Activated CD4-positive, alpha-beta T cell treated with anti-CD3 and anti-CD28 coated beads, Interleukin-2, amount 10 ng/mL, durations not matched to agents 24 days and 14 days (primary cell): ENCODE data around the gene USP6NL. TPM values are rescaled to one million over a fixed set of nuclear protein-coding genes. Genes with fewer than 3 reads are reported as not detected.

Experiments
- DNase-seq: peaks from one replicate; pipeline ENCODE4 v3.0.0; 2022
- H3K27ac Mint-ChIP-seq: one replicate; pipeline ENCODE4 v1.8.0; 2022; ENCODE audit warnings: mild to moderate bottlenecking, mixed read lengths
- H3K27me3 Mint-ChIP-seq: one replicate; pipeline ENCODE4 v1.8.0; 2022; ENCODE audit warnings: mixed read lengths
- H3K36me3 Mint-ChIP-seq: one replicate; pipeline ENCODE4 v1.8.0; 2022; ENCODE audit warnings: low read depth, mild to moderate bottlenecking, mixed read lengths
- H3K4me1 Mint-ChIP-seq: one replicate; pipeline ENCODE4 v1.8.0; 2021; ENCODE audit warnings: mixed read lengths
- H3K4me3 Mint-ChIP-seq: one replicate; pipeline ENCODE4 v1.8.0; 2022; ENCODE audit warnings: mild to moderate bottlenecking, moderate library complexity, mixed read lengths
- H3K9me3 Mint-ChIP-seq: one replicate; pipeline ENCODE4 v1.8.0; 2021; ENCODE audit warnings: mixed read lengths
- intact Hi-C: fragments of 100-400 bp; cut with micrococcal nuclease; formaldehyde crosslinking; loops from one replicate; pipeline ENCODE4 v1.15.1; 2023
- total RNA-seq: library from RNA; stranded (reverse); gene quantifications from 2 replicates; pipeline ENCODE4 v1.2.3, GENCODE V29; 2022

The USP6NL gene
- total RNA-seq, 1 donor from 2014 or later, result 0.84 TPM

- Mint-ChIP-seq H3K4me1 (no peaks in the 10 kb centered on the region), H3K36me3 (no peaks in the 10 kb centered on the region), H3K27ac (no peak overlapping the region), H3K27me3 (peaks cover 13% of the 10 kb centered on the region), H3K9me3 (no peaks in the 10 kb centered on the region), H3K4me3 (no peak overlapping the region)
- intact Hi-C loops, result no loop called here
- DNase-seq, result no peak
Measured at GRCh38 chr10:11597470-11597869, 14.0 kb downstream of the USP6NL start.

DNA sequence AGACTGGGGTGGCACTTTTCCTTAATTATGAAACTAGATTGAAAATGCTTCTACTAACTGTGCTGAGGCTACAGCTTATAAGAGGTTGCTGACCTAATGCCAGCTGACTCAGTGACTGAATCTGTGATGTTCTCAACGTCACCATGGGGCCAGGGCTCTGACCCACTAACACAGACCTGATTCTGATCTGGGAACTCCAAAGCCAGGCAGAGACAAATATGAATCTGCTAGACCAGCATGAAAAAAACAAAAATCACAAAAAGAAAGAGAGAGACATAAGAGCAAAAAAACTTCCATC, 16.1 kb downstream of the USP6NL start:
- Mint-ChIP-seq H3K9me3 (no peaks in the 10 kb centered on the region), H3K4me1 (no peaks in the 10 kb centered on the region), H3K27me3 (peaks cover 17% of the 10 kb centered on the region), H3K36me3 (no peaks in the 10 kb centered on the region), H3K4me3 (no peak overlapping the region), H3K27ac (no peak overlapping the region)
- DNase-seq, result no peak
- intact Hi-C loops, result no loop called here

DNA sequence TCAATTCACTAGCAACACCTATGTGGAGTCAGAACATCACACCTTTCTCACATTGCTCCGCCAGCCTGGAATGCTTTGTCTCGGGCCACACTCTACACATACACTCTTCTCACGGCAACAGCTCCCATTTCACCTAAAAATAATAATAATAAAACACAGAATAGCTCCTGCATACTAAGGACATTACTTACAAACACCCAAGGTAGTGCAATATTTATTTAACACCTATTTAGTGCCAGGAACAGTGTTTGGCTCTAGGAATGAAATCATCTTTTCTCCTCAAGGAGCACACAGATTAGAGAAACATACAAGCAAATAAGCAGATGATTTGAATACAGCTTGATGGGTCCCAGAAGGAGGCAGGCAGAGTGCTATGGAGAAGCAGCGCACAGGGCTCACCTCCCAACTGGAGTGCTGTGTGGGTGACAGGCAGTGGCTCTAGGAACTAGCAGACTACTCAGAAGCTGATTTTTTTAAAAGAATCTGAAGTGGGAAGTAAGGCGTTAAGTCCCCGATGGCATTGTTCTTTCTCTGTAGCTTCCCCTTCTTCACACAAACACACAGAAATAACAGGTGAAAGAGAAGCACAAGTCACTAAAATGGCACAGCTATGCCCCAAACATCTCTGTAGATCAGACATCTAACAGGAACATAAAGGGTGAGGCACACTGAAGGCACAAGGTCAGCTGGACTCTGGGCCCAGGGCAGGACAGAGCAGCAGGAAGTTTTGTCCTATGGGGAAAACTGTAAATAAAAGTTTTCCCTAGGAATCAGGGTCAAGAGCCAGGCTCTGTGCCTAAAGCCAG, 16.7 kb downstream of the USP6NL start:
- Mint-ChIP-seq H3K4me3 (no peak overlapping the region), H3K27ac (no peak overlapping the region), H3K36me3 (no peaks in the 10 kb centered on the region), H3K9me3 (no peaks in the 10 kb centered on the region), H3K27me3 (peaks cover 17% of the 10 kb centered on the region), H3K4me1 (no peaks in the 10 kb centered on the region)
- intact Hi-C loops, result no loop called here
- DNase-seq, result no peak

- Mint-ChIP-seq H3K27ac (no peak overlapping the region), H3K9me3 (no peaks in the 10 kb centered on the region), H3K4me1 (no peaks in the 10 kb centered on the region), H3K27me3 (peaks cover 13% of the 10 kb centered on the region), H3K36me3 (no peaks in the 10 kb centered on the region), H3K4me3 (no peak overlapping the region)
- no peak for DNase-seq
- intact Hi-C loops, result no loop called here
Measured at GRCh38 chr10:11593612-11594011, 17.8 kb downstream of the USP6NL start.

GRCh38 chr10:11589738-11590137, 21.7 kb downstream of the USP6NL start:
- H3K4me1 Mint-ChIP-seq, result peaks cover 3% of the 10 kb centered on the region
- intact Hi-C loops, result loop anchor here (10.0 kb wide), 1 partner anchor 45 kb away; no protein-coding TSS in a partner anchor

DNA sequence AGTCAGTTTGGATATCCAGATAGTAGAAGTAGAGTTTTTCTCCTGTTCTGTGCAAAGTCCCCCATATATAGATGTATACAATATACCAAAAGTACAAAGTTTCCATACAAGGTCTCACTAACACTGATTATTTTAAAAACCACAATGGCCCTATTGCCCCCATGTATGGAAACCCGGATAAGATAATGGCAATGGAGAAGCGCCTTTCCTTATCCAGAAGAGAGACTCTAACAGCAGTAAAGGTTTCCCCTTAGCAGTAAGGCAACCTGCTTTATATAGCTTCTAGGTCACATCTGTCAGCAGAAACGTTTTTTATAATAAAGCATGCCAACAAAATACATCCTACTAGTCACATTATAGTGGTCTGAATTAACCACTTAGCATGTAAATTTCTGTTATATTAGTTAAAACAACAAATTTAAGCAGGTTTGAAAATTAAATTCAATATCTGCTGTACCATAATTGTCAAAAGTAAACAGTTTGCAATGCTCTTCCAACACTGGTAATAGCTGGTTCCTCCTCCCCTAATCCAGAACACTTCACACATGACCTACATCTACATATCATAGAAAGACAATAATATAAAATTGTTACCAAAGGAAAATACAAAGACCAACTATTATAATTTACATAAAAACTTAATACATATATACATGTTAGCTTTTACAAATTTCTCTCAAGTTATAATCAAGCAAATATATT, 22.4 kb downstream of the USP6NL start:
- no peak overlapping the region for H3K4me3 Mint-ChIP-seq
- no peaks in the 10 kb centered on the region for H3K36me3 Mint-ChIP-seq

More at GRCh38 chr10:11589738-11590137, 21.7 kb downstream of the USP6NL start:
- Mint-ChIP-seq H3K27me3 (peaks cover 9% of the 10 kb centered on the region), H3K4me3 (no peak overlapping the region), H3K9me3 (peaks cover 3% of the 10 kb centered on the region), H3K27ac (no peak overlapping the region), H3K36me3 (no peaks in the 10 kb centered on the region)
- DNase-seq, result peak; percentile 12

GRCh38 chr10:11587722-11588259, 23.7 kb downstream of the USP6NL start:
- no peak for DNase-seq
- no peak overlapping the region for H3K4me3 Mint-ChIP-seq
- intact Hi-C loops, result loop anchor here (10.0 kb wide), 1 partner anchor 47 kb away; no protein-coding TSS in a partner anchor
- peaks cover 3% of the 10 kb centered on the region for H3K4me1 Mint-ChIP-seq
- H3K36me3 Mint-ChIP-seq, result no peaks in the 10 kb centered on the region
- peaks cover 9% of the 10 kb centered on the region for H3K27me3 Mint-ChIP-seq
- no peak overlapping the region for H3K27ac Mint-ChIP-seq
- peaks cover 3% of the 10 kb centered on the region for H3K9me3 Mint-ChIP-seq

More for the DNA sequence above, 22.4 kb downstream of the USP6NL start:
- Mint-ChIP-seq H3K4me1 (peaks cover 3% of the 10 kb centered on the region), H3K27me3 (peaks cover 9% of the 10 kb centered on the region), H3K9me3 (peaks cover 3% of the 10 kb centered on the region), H3K27ac (no peak overlapping the region)
- intact Hi-C loops, result loop anchor here (10.0 kb wide), 1 partner anchor 46 kb away; no protein-coding TSS in a partner anchor
- no peak for DNase-seq

GRCh38 chr10:11586170-11586569, 25.3 kb downstream of the USP6NL start:
- Mint-ChIP-seq H3K27me3 (peaks cover 6% of the 10 kb centered on the region), H3K36me3 (no peaks in the 10 kb centered on the region), H3K4me1 (peaks cover 8% of the 10 kb centered on the region), H3K27ac (no peak overlapping the region), H3K4me3 (no peak overlapping the region), H3K9me3 (peaks cover 3% of the 10 kb centered on the region)
- no peak for DNase-seq
- intact Hi-C loops, result loop anchor here (10.0 kb wide), 1 partner anchor 49 kb away; no protein-coding TSS in a partner anchor

DNA sequence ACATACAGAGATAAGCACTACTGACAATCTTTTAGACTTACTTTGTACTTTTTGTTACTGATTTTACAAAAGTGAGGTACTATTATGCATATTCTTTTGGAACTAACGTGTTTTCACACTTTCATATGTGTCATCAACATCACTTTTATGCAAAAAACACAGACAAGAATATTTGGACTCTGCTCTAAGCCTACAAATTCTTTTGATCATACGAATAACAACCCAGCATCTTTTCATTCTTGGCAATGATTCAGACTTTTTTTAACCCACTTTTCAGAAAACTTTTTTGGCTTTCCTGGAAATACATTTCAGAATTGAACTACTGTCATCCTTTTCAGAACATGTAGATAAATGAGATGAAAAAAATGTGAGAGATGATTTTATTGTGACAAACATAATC, 30.2 kb downstream of the USP6NL start:
- no peak overlapping the region for H3K4me3 Mint-ChIP-seq
- DNase-seq, result no peak
- H3K27ac Mint-ChIP-seq, result no peak overlapping the region
- no peaks in the 10 kb centered on the region for H3K9me3 Mint-ChIP-seq
- H3K27me3 Mint-ChIP-seq, result peaks cover 6% of the 10 kb centered on the region
- intact Hi-C loops, result loop anchor here (10.0 kb wide), 1 partner anchor 54 kb away; no protein-coding TSS in a partner anchor
- no peaks in the 10 kb centered on the region for H3K36me3 Mint-ChIP-seq
- H3K4me1 Mint-ChIP-seq, result peaks cover 18% of the 10 kb centered on the region

GRCh38 chr10:11579885-11580284, 31.6 kb downstream of the USP6NL start:
- Mint-ChIP-seq H3K9me3 (no peaks in the 10 kb centered on the region), H3K4me3 (no peak overlapping the region), H3K4me1 (peaks cover 18% of the 10 kb centered on the region), H3K27me3 (peaks cover 13% of the 10 kb centered on the region), H3K27ac (no peak overlapping the region), H3K36me3 (no peaks in the 10 kb centered on the region)
- intact Hi-C loops, result loop anchor here (2.0 to 10.0 kb wide), 4 partner anchors 25 to 63 kb away; partner anchors contain the start of gene USP6NL
- DNase-seq, result no peak

GRCh38 chr10:11578802-11579255, 32.6 kb downstream of the USP6NL start:
- Mint-ChIP-seq H3K9me3 (no peaks in the 10 kb centered on the region), H3K4me1 (peaks cover 18% of the 10 kb centered on the region), H3K4me3 (no peak overlapping the region), H3K27me3 (peaks cover 21% of the 10 kb centered on the region), H3K27ac (no peak overlapping the region), H3K36me3 (no peaks in the 10 kb centered on the region)
- intact Hi-C loops, result loop anchor here (2.0 kb wide), 3 partner anchors 24 to 62 kb away; partner anchors contain the start of gene USP6NL
- DNase-seq, result no peak

DNA sequence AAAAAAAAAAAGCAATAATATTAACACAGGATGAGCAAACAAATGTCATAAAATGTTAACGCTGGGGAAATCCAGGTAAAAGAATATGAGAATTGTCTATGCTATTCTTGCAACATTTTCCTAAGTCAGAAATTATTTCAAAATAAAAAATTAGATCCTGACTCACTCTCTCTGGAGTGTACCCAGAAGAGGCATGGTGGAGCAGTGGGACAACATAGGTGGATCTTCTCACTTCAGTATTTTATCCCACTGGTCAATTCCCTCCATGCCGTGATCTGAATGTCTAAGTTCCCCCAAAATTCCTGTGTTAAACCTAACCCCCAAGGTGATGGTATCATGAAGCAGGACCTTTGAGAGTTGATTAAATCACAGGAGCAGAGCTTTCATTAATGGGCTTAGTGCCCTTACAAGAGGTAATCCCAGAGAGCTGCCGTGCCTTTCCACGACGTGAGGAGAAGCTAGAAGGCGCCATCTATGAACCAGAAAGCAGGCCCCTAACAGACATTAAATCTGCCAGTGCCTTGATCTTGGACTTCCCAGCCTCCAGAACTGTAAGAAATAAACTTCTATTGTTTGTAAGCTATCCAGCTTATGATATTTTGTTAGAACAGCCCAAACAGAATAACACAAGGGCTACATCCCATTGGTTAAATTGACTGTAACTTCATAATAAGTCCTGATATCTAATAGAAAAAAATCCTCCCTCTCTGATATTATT, 35.2 kb downstream of the USP6NL start:
- intact Hi-C loops, result no loop called here

DNA sequence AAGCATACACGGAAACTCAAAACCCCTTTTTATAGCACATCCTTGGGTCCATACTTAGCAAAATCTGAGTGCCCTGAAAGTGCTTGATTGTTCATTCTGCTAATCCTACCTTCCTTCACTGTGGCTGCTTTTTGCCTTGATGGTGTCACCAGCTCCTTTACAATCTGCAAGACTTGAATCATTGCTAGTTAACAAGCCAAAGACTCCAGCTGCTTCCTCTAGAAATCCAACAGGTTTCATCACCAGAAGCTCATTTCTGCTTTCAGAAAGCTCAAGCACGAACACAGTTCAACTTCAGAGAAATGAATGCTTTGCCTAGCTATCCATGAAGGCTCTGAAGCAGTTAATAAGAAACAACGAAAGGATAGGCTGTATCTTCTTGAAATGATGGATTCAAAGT, 38.0 kb downstream of the USP6NL start:
- H3K9me3 Mint-ChIP-seq, result no peaks in the 10 kb centered on the region
- no peak overlapping the region for H3K27ac Mint-ChIP-seq
- peaks cover 2% of the 10 kb centered on the region for H3K4me1 Mint-ChIP-seq
- intact Hi-C loops, result no loop called here
- peaks cover 33% of the 10 kb centered on the region for H3K27me3 Mint-ChIP-seq
- H3K4me3 Mint-ChIP-seq, result no peak overlapping the region
- DNase-seq, result no peak
- no peaks in the 10 kb centered on the region for H3K36me3 Mint-ChIP-seq

More for the DNA sequence above, 35.2 kb downstream of the USP6NL start:
- H3K27ac Mint-ChIP-seq, result no peak overlapping the region
- DNase-seq, result no peak
- H3K4me3 Mint-ChIP-seq, result no peak overlapping the region
- peaks cover 13% of the 10 kb centered on the region for H3K4me1 Mint-ChIP-seq
- H3K9me3 Mint-ChIP-seq, result no peaks in the 10 kb centered on the region
- peaks cover 26% of the 10 kb centered on the region for H3K27me3 Mint-ChIP-seq
- no peaks in the 10 kb centered on the region for H3K36me3 Mint-ChIP-seq
